KOPT-K1 (cell line): ENCODE data around the gene AP4E1.
"Not testable (repeated sequence)": the region's sequence is repeated elsewhere in the genome, so short reads cannot be mapped to it uniquely, and the experiment has no call there.

ENCODE experiments used
- H3K27ac ChIP-seq: fragments of 200-600 bp; sonication (generic); 2 replicates; pipeline ENCODE4 v1.5.1; 2016; ENCODE audit warnings: antibody characterized with exemption, mild to moderate bottlenecking, low read depth, low read length; ENCODE audit not compliant: poor library complexity, severe bottlenecking
- H3K36me3 ChIP-seq: fragments of 200-600 bp; sonication (generic); 2 replicates; pipeline ENCODE4 v1.5.1; 2017; ENCODE audit warnings: antibody characterized with exemption, mild to moderate bottlenecking, low read length, moderate library complexity; ENCODE audit not compliant: insufficient read depth
- H3K9me3 ChIP-seq: fragments of 200-600 bp; sonication (generic); 2 replicates; pipeline ENCODE4 v1.5.1; 2017; ENCODE audit warnings: antibody characterized with exemption, low read length, mild to moderate bottlenecking; ENCODE audit not compliant: insufficient read depth, poor library complexity, severe bottlenecking

The AP4E1 gene

GRCh38 chr15:50953302-50953701, 44.8 kb downstream of the AP4E1 start:
- Histone ChIP-seq H3K9me3 (peaks cover 29% of the 10 kb centered on the region), H3K36me3 (peaks cover 69% of the 10 kb centered on the region)

GRCh38 chr15:50954837-50955236, 46.4 kb downstream of the AP4E1 start:
- Histone ChIP-seq H3K9me3 (peaks cover 37% of the 10 kb centered on the region), H3K36me3 (peaks cover 85% of the 10 kb centered on the region)
- not testable (repeated sequence) for H3K27ac ChIP-seq

More at GRCh38 chr15:50953302-50953701, 44.8 kb downstream of the AP4E1 start:
- H3K27ac ChIP-seq: no peak overlapping the region

- no peak overlapping the region for H3K27ac ChIP-seq
- peaks cover 84% of the 10 kb centered on the region for H3K9me3 ChIP-seq
- H3K36me3 ChIP-seq: peaks cover 72% of the 10 kb centered on the region
Measured at GRCh38 chr15:50959717-50960116, 51.2 kb downstream of the AP4E1 start.

- H3K27ac ChIP-seq: no peak overlapping the region
- H3K36me3 ChIP-seq: peaks cover 39% of the 10 kb centered on the region
- H3K9me3 ChIP-seq: peaks cover 62% of the 10 kb centered on the region
Measured at GRCh38 chr15:50964075-50964474, 55.6 kb downstream of the AP4E1 start.

- H3K36me3 ChIP-seq: peaks cover 52% of the 10 kb centered on the region
- peaks cover 53% of the 10 kb centered on the region for H3K9me3 ChIP-seq
- no peak overlapping the region for H3K27ac ChIP-seq
Measured at GRCh38 chr15:50968353-50968752, 59.9 kb downstream of the AP4E1 start.

- Histone ChIP-seq H3K9me3 (peaks cover 33% of the 10 kb centered on the region), H3K27ac (no peak overlapping the region), H3K36me3 (peaks cover 64% of the 10 kb centered on the region)
Measured at GRCh38 chr15:50970524-50970923, 62.0 kb downstream of the AP4E1 start.

- Histone ChIP-seq H3K36me3 (peaks cover 64% of the 10 kb centered on the region), H3K9me3 (peaks cover 33% of the 10 kb centered on the region), H3K27ac (no peak overlapping the region)
Measured at GRCh38 chr15:50971115-50971514, 62.6 kb downstream of the AP4E1 start.

- H3K27ac ChIP-seq: no peak overlapping the region
- H3K36me3 ChIP-seq: peaks cover 64% of the 10 kb centered on the region
- H3K9me3 ChIP-seq: peaks cover 33% of the 10 kb centered on the region
Measured at GRCh38 chr15:50971542-50971941, 63.1 kb downstream of the AP4E1 start.

GRCh38 chr15:50973605-50974004, 65.1 kb downstream of the AP4E1 start:
- Histone ChIP-seq H3K27ac (no peak overlapping the region), H3K9me3 (peaks cover 33% of the 10 kb centered on the region), H3K36me3 (peaks cover 64% of the 10 kb centered on the region)

GRCh38 chr15:50977162-50977561, 68.7 kb downstream of the AP4E1 start:
- Histone ChIP-seq H3K36me3 (peaks cover 49% of the 10 kb centered on the region), H3K27ac (no peak overlapping the region), H3K9me3 (peaks cover 7% of the 10 kb centered on the region)

- no peak overlapping the region for H3K27ac ChIP-seq
- H3K9me3 ChIP-seq: no peaks in the 10 kb centered on the region
- peaks cover 35% of the 10 kb centered on the region for H3K36me3 ChIP-seq
Measured at GRCh38 chr15:50978580-50978979, 70.1 kb downstream of the AP4E1 start.

GRCh38 chr15:50979041-50979440, 70.6 kb downstream of the AP4E1 start:
- Histone ChIP-seq H3K36me3 (peaks cover 35% of the 10 kb centered on the region), H3K9me3 (no peaks in the 10 kb centered on the region), H3K27ac (no peak overlapping the region)

GRCh38 chr15:50993598-50993997, 85.1 kb downstream of the AP4E1 start:
- Histone ChIP-seq H3K36me3 (peaks cover 24% of the 10 kb centered on the region), H3K27ac (no peak overlapping the region), H3K9me3 (no peaks in the 10 kb centered on the region)

GRCh38 chr15:50996641-50997040, 88.2 kb downstream of the AP4E1 start:
- Histone ChIP-seq H3K27ac (no peak overlapping the region), H3K36me3 (peaks cover 32% of the 10 kb centered on the region), H3K9me3 (no peaks in the 10 kb centered on the region)

- H3K27ac ChIP-seq: no peak overlapping the region
- peaks cover 41% of the 10 kb centered on the region for H3K36me3 ChIP-seq
- no peaks in the 10 kb centered on the region for H3K9me3 ChIP-seq
Measured at GRCh38 chr15:50997371-50998051, 89.0 kb downstream of the AP4E1 start.

- Histone ChIP-seq H3K9me3 (peaks cover 8% of the 10 kb centered on the region), H3K27ac (no peak overlapping the region), H3K36me3 (peaks cover 27% of the 10 kb centered on the region)
Measured at GRCh38 chr15:51004103-51004551, 95.6 kb downstream of the AP4E1 start.
